Measurements from ENCODE around the gene NAXE.
"Not testable (repeated sequence)": the region's sequence is repeated elsewhere in the genome, so short reads cannot be mapped to it uniquely, and the experiment has no call there.

NAXE gene

GRCh38 chr1:156591432-156592157, at the start of gene NAXE:
NAXE (plus strand) TSS chr1:156591776; CDS start chr1:156591805, 29 bp downstream.
- DNase-seq (ENCODE audit: low spot score) = peak; percentile 94

DNA sequence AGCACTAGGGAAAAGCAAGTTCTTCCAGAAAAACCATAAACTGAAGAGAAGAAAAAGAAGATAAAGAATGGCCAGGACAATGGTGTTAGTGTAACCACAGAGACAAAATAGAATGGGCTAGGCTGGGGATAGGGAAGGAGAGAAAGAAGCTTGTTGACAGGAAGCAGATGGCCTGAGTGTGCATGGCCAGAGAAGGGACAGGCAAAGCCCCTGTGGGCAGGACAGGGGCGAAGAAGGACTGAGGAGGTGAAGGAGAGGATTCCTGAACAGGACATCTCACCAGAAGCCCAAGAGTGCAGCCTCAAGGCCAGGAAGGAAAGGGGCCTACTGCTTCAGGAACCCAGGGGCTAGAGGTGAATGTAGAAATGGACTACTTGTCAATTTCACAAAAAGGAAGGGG, 48.5 kb upstream of the NAXE start:
- DNase-seq (ENCODE audit: low spot score) = no peak

DNA sequence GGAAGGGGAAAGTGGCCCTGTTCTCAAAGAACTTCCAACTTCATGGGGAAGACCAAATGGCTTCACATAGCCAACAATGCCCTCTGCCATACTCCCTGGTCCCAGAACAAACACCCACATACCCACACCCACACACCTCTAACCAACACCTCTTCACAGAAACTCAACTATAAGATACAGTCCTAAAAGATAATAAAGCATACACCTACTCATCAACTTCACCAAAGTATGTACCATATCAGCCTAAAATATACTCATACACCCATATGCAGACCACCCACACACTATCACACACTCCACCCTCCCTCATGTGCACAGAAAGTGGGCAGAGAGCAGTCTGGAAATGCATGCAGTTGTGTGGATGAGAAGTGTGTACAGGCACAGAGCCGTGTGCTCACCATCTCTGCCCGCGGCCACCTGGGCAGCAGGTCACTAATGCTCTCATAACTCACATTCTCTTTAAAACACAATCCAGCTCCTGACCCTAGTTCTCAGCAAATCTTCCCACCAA, 46.9 kb upstream of the NAXE start:
- no peak for DNase-seq (ENCODE audit: low spot score)

- no peak for DNase-seq (ENCODE audit: low spot score)
Observed at GRCh38 chr1:156546267-156546666, 45.3 kb upstream of the NAXE start.

DNA sequence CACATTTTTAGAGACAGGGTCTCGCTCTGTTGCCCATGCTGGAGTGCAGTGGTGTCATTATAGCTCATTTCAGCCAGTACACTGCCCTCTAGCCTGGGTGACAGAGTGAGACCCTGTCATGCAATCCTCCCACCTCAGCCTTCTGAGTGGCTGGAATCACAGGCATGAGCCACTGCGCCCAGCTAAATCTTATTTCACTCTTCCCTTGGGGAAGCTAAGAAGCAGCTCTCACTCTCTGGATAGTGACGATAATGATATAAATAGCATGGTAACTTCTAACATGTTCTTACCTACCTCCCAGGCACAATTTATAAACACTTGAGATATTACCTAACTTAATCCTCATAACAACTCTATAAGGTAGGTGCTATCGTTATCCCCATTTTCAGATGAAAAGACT, 44.1 kb upstream of the NAXE start:
- no peak for DNase-seq (ENCODE audit: low spot score)

GRCh38 chr1:156547982-156548381, 43.6 kb upstream of the NAXE start:
- no peak for DNase-seq (ENCODE audit: low spot score)

GRCh38 chr1:156549390-156549789, 42.2 kb upstream of the NAXE start:
- DNase-seq (ENCODE audit: low spot score) = no peak

- DNase-seq (ENCODE audit: low spot score) = no peak
Observed at GRCh38 chr1:156549831-156550230, 41.7 kb upstream of the NAXE start.

- no peak for DNase-seq (ENCODE audit: low spot score)
Observed at GRCh38 chr1:156550346-156550745, 41.2 kb upstream of the NAXE start.

DNA sequence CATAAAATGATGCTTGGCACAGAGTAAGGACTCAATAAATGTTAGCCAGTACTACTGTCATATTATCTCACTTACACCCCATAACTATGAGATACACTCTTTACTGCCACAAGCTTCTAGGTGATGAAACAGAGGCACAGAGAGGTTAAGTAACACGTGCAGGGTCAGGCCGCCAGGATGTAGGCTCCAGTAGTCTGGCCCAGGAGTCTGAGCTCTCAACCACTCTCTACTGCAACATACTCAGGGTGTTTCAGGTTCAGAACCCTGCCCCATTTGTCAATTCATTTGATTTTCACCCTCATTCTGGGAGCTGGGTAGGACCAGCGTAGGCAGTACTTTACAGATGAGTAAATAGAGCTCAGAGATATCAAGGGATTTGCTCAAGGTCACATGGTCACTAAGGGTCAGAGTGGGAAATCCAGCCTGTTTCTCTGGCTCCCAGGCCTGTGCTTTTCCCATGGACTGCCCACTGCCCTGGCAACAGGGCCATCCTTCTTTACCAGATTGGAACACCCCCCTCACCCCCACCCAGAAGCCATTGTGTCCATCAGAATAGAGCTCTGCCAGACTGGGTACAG, 40.4 kb upstream of the NAXE start:
- no peak for DNase-seq (ENCODE audit: low spot score)

- DNase-seq (ENCODE audit: low spot score) = no peak
Observed at GRCh38 chr1:156551869-156552268, 39.7 kb upstream of the NAXE start.

- DNase-seq (ENCODE audit: low spot score) = no peak
Observed at GRCh38 chr1:156552518-156552917, 39.1 kb upstream of the NAXE start.

DNA sequence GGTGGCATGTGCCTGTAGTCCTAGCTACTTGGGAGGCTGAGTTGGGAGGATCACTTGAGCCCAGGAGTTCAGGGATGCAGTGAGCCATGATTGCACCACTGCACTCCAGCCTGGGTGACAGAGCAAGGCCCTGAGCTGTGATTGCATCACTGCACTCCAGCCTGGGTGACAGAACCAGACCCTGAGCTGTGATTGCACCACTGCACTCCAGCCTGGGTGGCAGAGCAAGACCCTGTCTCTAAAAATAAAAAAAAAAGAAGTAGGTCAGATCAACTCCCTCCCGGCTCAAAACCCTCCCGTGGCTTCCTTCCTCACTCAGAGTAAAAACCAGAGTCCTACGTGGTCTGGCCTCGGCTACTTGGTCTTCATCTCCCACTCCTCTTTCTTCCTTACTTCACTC, 38.6 kb upstream of the NAXE start:
- not testable (repeated sequence) for DNase-seq (ENCODE audit: low spot score)

- DNase-seq (ENCODE audit: low spot score) = no peak
Observed at GRCh38 chr1:156553860-156554485, 37.6 kb upstream of the NAXE start.

- DNase-seq (ENCODE audit: low spot score) = no peak
Observed at GRCh38 chr1:156554971-156555370, 36.6 kb upstream of the NAXE start.

GRCh38 chr1:156555715-156556114, 35.9 kb upstream of the NAXE start:
- DNase-seq (ENCODE audit: low spot score) = no peak

- no peak for DNase-seq (ENCODE audit: low spot score)
Observed at GRCh38 chr1:156556354-156556753, 35.2 kb upstream of the NAXE start.

DNA sequence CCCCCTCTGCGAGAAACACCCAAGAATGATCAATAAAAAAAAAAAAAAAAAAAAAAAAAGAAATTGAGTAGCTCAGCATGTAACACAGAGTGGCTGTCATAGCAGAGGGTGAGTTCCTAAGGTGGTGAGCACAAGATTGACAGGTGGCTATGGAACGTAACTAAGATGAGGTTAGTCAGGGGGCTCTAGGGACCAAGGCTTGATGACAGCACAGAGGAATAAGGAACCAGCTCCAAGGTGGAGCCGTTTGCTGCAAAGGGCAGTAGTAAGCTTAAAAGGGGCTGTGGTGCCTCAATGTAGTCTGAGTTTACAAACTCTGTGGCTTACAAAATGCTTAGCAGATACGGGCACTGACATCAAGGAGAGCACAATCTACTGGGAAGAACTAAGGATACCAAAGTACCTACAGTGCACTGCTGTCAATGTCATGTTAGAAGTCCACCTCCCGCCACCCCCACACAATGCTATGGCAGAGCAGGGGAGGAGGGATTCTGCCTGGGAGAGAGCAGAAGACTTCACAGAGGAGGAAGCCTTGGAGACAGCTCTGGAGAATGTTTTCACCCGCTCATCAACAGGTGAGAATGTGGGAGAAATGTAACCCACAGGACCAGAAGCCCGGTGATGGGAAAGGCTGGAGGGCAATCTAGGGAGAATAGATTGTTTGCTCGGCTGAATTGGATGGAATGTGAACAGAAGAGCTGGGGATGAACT, 32.3 kb upstream of the NAXE start:
- DNase-seq (ENCODE audit: low spot score) = no peak

GRCh38 chr1:156559797-156560385, 31.7 kb upstream of the NAXE start:
- DNase-seq (ENCODE audit: low spot score) = no peak

DNA sequence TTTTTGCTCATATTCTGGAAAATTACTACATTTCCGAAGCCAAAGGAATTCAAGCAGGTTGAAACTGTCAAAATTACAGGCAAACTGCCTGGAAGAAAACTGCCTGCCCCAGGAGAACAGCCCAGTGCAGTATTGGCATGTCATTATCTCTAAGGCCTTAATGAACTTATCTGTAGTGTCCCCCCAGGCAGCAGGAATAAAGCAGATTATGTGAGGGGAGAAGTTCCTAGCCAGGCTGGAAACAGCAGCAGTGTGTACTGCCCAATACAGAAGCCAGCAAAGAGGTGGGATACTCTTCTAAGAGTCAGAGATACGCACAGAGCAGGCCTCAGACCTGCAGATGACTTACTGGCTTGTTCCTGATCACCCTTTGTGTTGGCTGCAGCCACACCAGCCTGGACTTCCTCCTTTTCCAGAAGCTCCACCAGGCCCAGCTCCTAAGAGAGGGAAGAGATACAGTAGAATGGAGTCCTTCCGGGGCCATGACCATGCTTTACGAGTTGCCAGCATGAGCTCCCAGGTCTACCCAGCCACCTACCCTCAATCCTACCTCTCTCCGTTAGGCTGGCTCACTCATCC, 30.9 kb upstream of the NAXE start:
- no peak for DNase-seq (ENCODE audit: low spot score)

- DNase-seq (ENCODE audit: low spot score) = no peak
Observed at GRCh38 chr1:156565519-156565918, 26.1 kb upstream of the NAXE start.

GRCh38 chr1:156566436-156566835, 25.1 kb upstream of the NAXE start:
- no peak for DNase-seq (ENCODE audit: low spot score)
